Left renal pelvis (tissue), 4 donors: ENCODE results near the gene CRYBG3. TPM values are rescaled to one million over a fixed set of nuclear protein-coding genes. Genes with fewer than 3 reads are reported as not detected.
"Not testable (repeated sequence)": the region's sequence is repeated elsewhere in the genome, so short reads cannot be mapped to it uniquely, and the experiment has no call there.

Experiments used
- DNase-seq, 4 donors: peaks; one replicate each; pipeline ENCODE4 v3.0.0-alpha.2; 2013; ENCODE audit warnings: low read depth in 4 of 4, low spot score in 3 of 4
- polyA plus RNA-seq, 4 donors: library from polyadenylated mRNA; unstranded; fragments of 120-200 nt; gene quantifications; one replicate each; pipeline ENCODE4 v1.2.1, GENCODE V29; 2013; ENCODE audit not compliant: insufficient read length in 4 of 4

Gene CRYBG3
- polyA plus RNA-seq, result 10 to 100 TPM; 15.5 to 30.1 (median 21.4) TPM

DNA sequence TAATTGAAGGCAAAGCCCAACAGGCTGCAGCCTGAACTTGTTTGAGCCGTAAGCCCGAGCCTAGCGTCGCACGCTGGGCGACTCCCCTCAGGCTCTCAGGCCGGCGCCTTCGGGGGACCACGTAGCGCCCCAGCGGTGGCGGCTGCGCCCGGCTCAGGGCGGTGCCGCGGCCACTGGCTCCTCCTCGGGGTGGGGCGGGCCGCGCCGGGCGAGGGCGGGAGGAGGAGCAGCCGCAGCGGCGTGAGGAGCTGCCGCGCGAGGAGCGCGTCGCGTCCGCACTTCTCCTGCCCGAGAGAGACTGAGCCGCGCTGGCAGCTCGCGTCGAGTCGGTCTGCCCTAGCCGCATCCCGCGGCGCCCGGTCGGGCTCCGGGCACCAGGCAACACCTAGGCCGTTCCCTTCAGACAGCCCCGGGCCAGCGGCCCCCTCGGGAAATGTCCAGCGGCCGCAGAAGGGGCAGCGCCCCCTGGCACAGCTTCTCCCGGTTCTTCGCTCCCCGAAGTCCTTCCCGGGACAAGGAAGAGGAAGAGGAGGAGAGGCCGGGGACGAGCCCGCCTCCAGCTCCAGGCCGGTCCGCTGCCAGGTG is at the start of gene CRYBG3:
Gene CRYBG3 (plus strand): TSS at position 238 of the 585 bp plus-strand sequence. CDS start 196 bp downstream, at position 434.
- DNase-seq, result peak; percentile 62 to 70 (median 67)

DNA sequence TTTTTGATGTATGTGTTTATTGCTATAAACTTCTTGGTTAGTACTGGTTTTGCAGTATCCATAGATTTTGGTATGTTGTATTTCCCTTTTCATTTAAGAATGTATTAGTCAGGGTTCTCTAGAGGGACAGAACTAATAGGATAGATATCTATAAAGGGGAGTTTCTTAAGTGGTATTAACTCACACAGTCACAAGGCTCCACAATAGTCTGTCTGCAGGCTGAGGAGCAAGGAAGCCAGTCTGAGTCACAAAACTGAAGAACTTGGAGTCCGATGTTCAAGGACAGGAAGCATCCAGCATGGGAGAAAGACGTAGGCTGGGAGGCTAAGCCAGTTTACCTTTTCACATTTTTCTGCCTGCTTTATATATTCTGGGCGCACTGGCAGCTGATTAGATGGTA is 48.9 kb upstream of the CRYBG3 start:
- no peak for DNase-seq

DNA sequence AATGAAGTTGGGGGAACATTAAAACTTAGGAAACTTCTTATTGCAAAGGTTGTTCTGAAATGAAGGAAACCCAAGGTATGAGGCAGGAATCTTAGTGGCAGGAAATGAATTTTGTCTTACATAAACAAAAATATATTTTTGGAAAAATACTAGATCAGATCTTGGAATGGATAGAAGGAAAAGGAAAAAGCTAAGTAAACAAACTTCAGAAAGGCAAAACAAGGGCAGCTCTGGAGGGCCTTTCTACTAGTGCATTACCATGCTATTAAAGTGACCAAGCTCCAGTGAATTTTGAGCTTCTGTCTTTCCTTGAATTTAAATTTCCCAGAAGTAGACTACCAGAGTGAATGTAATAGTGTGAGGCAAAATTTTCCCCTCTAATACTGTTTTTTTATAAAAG is 43.7 kb upstream of the CRYBG3 start:
- DNase-seq, result no peak

DNA sequence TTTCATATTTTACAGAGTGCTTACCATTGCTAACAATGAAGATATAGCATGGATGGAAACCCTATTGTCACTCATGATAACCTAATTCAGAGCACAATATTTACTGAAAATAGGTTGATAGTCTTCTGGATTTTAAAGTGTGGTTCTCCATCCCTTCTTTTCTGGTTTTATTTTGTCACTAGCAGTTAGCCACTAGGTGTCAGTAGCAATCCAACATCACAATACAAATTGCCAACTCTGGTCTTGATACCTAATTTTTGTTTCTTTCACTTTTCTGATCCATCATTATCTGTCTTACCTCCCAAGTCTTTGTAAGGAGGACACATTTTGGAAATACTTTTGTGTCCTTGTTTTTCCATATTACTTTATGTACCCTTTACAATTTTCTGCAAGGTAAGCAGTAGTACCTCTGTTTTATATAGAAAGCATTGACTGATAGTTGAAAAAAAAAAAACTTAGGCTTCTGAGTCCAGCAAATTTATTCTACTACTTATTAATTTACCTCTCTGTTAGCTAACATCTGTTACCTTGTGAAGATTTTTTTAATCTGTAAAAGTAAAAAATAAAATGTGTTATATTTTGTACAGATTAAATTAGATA is 28.3 kb upstream of the CRYBG3 start:
- peak; percentile 10 to 40 (median 30) for DNase-seq

DNA sequence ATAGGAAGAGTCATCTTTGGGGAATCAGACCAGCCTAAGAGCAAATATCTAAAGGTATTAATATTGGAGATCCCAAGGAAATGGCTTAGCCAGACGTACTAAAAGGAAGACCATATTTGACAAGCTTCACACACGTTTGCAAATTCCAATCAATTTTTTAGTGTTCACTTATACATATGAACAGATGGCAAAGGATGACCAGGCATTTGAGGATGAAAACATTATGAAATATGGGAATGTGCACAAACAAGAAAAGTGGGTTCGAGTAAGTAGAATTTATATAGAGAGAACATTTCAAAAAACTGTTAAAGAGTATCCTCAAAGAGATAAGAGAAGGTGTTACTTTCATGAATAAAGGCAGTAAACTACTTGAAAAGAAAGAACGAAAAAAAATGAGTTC is 25.9 kb upstream of the CRYBG3 start:
- DNase-seq, result no peak

DNA sequence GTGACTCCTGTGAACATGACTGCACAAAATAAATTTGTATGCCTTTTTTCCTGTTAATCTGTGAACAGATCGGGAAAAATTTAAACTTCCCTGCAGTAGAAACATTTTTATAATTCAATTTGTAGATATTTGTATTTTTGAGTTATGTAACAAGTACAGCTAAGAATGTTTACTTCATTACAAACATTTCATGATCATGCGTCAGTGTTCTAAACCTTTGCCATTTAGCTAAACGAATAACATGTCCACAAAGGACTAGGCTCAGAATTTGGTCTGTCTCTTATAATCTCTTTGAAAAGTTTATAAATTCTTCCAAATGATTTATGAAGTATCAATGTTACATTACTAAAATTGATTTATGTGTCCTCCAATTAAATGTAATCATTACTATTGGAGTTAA is 17.3 kb upstream of the CRYBG3 start:
- DNase-seq, result no peak

DNA sequence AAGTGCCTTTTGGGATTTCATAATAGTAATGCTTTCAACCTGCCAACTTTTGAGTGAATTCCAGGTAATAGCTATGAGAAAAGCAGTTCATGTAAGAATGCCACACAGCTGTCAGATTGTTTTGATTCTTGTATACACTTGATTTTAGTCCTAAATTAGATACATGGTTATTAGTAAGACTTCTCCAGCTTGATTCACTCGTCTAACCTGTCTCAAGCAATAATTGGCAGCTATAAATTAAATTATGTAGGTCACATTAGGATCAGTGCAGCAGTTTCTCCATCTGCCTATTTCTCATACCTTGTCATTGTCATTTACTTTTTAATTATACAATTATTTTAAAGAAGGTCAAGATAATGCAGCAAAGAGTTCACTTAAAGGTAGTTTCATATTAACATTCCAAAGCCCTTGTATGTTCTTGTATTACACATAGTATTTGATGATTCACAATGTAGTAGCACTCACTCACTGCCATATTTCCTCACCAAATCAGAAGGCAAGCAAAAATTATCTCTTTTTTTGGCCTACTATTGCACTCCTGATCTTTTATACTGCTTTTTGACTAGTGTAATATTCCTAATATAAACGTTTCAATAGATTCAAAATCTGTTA is 10.9 kb upstream of the CRYBG3 start:
- no peak for DNase-seq

DNA sequence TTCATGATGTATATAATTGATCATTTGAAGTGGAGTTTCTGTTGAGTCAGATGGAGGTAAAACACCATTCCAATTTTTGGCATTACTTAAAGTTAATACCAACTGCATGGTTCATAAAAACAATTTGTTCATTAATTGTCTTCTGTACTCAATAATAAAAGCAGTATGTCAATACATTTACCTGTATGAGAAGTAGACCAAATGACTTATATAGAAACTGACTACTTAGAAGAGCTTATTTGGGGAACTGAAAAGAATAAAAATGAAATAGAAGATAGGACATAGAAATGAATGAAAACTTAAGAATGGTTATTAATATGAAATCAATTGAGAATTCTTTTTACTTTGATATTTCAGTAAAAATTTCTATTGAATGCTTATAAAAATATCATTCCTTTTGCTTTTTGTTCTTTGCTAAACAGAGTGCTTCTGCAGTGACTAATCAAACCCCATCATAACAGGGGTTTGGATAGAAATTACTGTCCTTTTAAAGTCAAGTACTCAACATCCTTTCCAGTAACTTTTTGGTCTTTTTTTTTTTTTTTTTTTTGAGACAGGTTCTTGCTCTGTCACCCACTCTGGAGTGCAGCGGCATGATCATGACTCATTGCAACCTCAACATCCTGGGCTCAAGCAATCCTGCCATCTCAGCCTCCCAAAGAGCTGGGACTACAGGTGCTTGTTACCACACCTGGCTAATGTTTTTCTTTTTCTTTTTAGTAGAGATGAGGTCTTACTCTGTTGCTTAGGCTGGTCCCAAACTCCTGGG is 6.5 kb upstream of the CRYBG3 start:
- no peak for DNase-seq

DNA sequence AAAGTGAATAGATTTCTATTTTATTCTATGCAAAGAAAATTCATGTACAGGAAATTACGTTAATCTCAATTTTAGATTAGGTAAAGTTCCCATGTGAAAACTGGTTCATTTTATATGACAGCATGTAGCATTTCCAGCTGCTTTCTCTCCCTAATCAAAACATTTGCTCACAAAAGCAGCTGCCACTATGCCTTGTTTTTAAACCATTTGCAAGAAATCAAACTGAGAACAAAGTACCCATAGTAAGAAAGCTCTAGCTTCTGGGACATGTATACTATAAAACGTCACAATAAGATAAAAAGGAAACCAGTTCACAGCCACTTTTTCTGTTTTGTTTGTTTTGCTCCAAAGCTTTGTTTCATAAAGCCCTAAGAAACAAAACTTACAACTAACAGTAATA is 5.0 kb upstream of the CRYBG3 start:
- no peak for DNase-seq

DNA sequence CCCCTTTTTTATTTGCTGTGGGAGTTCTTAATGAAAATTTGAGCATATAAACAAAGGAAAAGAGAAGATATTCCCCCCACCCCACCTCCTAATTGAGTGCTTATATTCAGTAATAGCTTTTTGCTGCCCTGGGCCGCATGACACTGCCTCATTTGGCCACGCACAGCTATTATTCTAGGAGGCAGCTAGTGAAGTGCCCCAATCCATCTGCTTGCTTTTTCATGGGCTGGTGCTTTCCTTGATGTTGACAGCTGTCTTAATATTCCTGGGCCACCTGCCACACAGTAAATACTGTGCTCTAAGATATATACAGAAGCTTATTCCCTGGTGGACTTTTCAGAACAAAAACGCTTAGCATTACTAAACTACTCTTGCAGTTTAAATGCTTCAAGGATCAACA is 3.8 kb upstream of the CRYBG3 start:
- DNase-seq, result no peak

DNA sequence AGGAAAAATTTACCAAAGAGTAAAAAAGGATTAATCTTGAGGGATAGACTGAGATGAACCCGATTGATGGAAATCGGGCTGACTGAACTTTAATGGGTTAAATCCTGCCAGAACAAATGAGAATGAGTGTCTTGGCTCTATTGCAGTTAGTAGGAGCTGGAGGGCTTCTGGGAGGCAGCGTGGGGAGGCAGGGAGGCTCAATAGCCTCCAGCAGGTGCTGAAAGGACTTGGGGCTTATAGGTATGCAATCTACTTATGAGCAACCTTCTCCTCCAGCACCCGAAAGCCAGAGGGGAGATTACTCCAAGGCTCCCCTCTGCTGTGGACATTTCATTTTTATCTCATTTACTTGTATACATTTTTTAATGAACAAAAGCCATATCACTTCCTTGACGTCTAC is 1.0 kb upstream of the CRYBG3 start:
- no peak for DNase-seq

DNA sequence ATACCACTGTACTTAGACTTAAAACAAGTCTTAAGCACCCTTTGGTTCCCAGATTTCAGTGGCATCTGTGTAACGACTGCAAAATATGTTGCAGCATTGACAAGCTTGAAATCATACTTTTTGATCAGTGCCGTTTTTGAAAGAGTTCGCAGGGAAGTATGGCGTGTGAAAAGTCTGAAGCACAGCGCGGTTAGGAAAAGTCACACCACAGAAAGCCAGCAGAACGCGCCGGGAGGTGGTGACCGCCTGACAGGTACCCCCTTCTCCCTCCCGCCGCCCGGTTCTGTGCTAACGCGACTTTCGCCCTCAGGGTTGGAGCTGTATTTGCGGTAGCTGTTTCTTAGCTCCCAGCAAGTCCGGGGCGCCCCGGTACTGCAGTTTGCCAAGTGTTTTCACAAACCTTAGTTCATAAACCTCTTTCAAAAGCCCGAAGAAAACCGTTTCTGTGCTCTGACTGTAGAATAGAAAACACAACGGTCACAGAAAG is 481 bp upstream of the CRYBG3 start:
- DNase-seq, result peak in 1 of 4 donors; percentile 20

DNA sequence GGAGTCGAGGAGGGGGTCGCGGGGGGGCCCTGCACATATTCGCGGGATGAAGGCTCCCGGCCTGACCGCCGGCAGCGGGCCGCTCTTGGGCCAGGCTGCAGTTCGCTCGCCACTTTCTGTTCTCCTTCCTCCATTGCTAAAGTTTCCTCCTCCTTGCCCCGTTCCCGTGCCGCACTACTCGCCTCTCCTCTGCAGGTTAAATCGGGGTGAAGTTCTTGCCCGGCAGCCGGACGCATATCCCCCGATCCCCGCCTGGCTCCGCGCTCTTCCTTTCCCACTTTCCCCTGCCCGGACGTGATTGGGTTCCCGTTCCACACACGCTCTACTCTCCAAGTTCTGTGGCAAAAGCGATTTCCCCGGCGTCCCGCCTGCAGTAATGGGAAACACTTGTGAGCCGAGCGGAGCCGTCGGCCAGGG is 556 bp downstream of the CRYBG3 start:
- peak in 3 of 4 donors; percentile 16 to 31 (median 26) for DNase-seq

DNA sequence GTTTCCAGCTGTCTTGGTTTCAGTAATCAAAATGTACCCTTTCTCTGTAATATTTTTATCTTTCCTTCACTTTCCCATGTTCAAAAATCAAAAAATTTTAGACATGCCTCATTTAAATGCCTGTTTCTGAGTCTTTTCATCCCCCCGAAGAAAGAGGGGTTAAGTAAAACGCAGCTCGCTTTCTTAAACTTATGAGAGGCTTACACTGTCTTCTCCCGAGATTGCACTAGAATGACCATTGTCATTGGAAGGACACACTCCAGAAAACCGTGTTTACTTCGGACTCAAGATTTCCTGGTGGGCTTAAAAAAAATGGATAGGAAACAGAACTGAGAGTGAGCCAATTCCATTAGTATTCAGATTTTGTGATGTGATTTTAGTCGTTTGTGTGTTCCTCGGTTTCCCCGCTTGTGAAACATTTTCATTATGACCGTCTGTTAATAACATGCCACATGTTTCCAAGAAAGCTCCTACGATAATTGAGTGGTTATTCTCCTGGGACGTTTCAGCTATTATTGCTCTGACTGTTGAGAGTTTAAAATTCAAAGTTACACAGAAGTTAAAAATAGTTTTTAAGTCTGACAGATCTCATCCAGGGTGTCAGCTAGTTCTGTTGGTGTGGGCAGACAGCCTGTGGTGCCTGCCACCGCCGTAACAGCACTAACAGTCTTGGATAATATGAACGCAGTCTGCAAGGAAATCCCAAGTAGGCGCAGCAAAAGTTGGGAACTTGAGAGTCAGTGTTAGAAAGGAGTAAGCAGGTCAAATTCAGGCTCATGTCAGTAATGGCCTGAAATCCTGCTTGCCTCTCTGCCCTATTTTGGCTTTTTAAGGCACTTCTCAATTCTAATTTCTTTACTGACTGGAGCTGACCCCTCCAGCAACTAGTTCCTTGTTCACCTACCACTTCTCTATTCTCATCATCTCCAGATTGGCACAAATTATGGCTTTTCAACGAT is 1.5 kb downstream of the CRYBG3 start:
- DNase-seq, result no peak

DNA sequence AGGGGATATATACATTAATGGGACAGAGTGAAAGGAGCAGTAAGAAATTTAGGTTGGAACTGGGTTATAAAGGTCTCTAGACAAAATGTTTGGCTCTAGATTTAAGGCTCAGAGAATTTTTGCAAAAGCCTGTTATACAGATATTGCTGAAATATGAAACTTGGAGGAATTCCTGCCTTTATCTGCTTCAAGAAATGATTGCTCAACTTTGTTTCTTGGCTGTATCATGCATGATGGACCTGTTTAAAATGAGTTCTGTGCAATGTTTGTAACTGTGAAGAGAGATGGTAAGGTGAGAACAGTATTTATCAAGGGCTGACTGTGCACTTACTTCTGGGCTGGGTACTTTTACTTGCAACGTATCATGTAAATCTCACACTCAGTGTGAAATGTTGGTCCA is 3.3 kb downstream of the CRYBG3 start:
- no peak for DNase-seq

DNA sequence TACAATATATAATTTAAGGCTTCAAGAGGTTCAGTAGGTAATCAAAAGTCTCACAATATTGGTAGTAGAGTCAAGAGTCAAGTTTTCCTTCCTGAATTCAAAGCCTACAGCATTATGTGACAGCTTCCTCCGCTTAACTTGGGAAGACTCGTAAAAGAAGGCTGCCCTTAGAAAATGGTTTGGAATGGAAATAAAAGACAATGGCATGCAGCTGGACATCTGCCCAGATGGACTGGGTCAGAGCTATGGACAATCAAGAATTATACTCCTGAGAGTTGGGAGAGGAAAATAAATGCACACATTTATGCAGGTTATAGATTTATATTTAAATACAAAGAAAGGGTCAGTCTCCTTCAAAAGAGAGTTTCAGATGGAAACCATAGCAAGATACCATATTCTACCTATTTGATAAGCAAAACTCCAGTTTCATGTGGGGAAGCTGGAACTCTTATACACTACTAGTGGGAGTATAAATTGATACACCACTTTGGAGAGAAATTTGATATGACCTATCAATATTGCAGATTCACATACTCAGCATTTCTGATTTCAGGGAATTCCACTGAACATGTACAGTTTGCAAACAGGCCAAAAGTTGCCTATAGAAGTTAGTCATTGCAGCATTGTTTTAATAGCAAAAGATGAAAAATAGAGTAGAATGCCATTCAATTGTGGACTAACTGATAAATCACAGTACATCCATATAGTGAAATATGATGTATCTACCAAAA is 6.1 kb downstream of the CRYBG3 start:
- no peak for DNase-seq

DNA sequence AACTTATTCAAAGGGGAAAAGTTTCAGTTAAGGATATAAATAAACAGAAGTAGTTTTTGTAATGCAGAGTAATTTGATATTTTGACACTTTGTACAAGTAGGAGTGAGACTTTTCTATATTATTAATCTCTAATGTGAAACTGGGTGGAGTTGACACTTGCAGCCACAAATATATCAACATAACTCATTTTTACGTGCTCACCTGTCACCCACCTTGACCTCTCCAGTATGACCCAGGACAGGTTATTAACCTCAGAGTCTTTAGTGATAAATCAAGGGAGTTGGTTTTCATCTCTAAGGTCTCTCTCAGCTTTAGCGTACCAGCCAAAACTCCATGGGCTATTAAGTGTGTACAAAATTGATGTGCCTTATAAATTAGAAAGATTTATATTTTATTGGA is 7.4 kb downstream of the CRYBG3 start:
- no peak for DNase-seq

DNA sequence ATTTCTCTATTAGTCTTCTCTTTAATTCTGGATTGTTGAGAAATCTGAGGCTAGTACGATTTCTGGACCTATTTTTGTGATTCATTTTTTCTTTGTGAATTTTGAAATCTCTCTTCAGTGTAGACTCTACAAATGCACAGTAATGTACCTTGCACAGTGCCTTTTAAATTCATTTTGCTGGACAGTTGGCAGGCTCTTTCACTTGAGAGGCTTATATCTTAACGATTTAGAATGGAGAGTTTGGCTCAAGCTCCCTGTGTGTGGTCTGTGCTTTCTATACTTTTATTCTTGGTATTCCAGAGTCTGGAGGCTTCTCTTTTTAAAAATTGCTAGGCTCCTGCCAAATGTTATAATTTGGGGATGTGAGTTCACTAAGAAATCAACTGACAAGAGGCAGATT is 8.8 kb downstream of the CRYBG3 start:
- DNase-seq, result no peak

DNA sequence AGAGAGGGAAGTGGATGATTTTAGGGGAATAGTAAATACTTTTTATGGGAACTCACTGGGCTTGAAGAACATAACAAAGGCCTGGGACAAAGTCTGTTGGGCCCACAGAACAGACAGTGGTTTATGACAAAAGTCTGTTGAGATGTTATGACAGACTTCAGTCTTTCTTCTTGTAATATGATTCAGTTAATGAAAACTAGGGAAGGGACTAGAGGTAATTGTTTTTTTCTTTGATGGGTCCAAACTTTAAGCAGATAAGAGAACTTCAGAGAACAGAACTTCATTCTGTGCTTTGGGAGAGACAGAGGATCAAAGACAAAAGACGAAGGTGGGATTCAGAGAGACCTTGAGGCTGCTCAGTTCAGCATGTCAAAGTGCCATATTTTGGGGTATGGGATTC is 9.3 kb downstream of the CRYBG3 start:
- DNase-seq, result no peak

DNA sequence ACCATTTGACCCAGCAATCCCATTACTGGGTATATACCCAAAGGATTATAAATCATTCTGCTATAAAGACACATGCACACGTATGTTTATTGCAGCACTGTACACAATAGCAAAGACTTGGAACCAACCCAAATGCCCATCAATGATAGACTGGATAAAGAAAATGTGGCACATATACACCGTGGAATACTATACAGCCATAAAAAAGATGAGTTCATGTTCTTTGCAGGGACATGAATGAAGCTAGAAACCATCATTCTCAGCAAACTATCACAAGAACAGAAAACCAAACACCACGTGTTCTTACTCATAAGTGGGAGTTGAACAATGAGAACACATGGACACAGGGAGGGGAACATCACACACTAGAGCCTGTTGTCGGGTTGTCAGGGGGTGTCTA is 11.4 kb downstream of the CRYBG3 start:
- not testable (repeated sequence) for DNase-seq
